ENCODE results near the gene DPP6. TPM values are rescaled to one million over a fixed set of nuclear protein-coding genes. Genes with fewer than 3 reads are reported as not detected.

Gene DPP6
- total RNA-seq, 1 donor from 2014 or later: 0.05 TPM

GRCh38 chr7:154532771-154533170 lies 480.6 kb downstream of the DPP6 start:
- no peak for DNase-seq (ENCODE audit: low read depth)

GRCh38 chr7:154540596-154540995 lies 488.4 kb downstream of the DPP6 start:
- no peak for DNase-seq (ENCODE audit: low read depth)

GRCh38 chr7:154541606-154542005 lies 489.4 kb downstream of the DPP6 start:
- DNase-seq (ENCODE audit: low read depth): no peak

- DNase-seq (ENCODE audit: low read depth): no peak
These were observed 494.9 kb downstream of the DPP6 start for GRCh38 chr7:154546946-154547587.

- no peak for DNase-seq (ENCODE audit: low read depth)
These were observed 501.6 kb downstream of the DPP6 start for GRCh38 chr7:154553711-154554265.

- DNase-seq (ENCODE audit: low read depth): no peak
These were observed 507.3 kb downstream of the DPP6 start for GRCh38 chr7:154559454-154559853.

GRCh38 chr7:154564676-154565075 lies 512.5 kb downstream of the DPP6 start:
- no peak for DNase-seq (ENCODE audit: low read depth)

- no peak for DNase-seq (ENCODE audit: low read depth)
These were observed 514.7 kb downstream of the DPP6 start for GRCh38 chr7:154566877-154567276.

- no peak for DNase-seq (ENCODE audit: low read depth)
These were observed 516.1 kb downstream of the DPP6 start for GRCh38 chr7:154568346-154568745.

- DNase-seq (ENCODE audit: low read depth): no peak
These were observed 517.7 kb downstream of the DPP6 start for GRCh38 chr7:154569916-154570315.

- DNase-seq (ENCODE audit: low read depth): no peak
These were observed 519.6 kb downstream of the DPP6 start for GRCh38 chr7:154571772-154572171.

GRCh38 chr7:154574235-154574634 lies 522.0 kb downstream of the DPP6 start:
- DNase-seq (ENCODE audit: low read depth): no peak

GRCh38 chr7:154575497-154575896 lies 523.3 kb downstream of the DPP6 start:
- DNase-seq (ENCODE audit: low read depth): no peak

GRCh38 chr7:154576604-154577003 lies 524.4 kb downstream of the DPP6 start:
- DNase-seq (ENCODE audit: low read depth): no peak

GRCh38 chr7:154577141-154577873 lies 525.1 kb downstream of the DPP6 start:
- no peak for DNase-seq (ENCODE audit: low read depth)

GRCh38 chr7:154578336-154578735 lies 526.1 kb downstream of the DPP6 start:
- no peak for DNase-seq (ENCODE audit: low read depth)

- DNase-seq (ENCODE audit: low read depth): no peak
These were observed 527.5 kb downstream of the DPP6 start for GRCh38 chr7:154579711-154580110.

- no peak for DNase-seq (ENCODE audit: low read depth)
These were observed 529.2 kb downstream of the DPP6 start for GRCh38 chr7:154581251-154581890.

GRCh38 chr7:154583454-154583853 lies 531.3 kb downstream of the DPP6 start:
- DNase-seq (ENCODE audit: low read depth): no peak

- DNase-seq (ENCODE audit: low read depth): no peak
These were observed 532.4 kb downstream of the DPP6 start for GRCh38 chr7:154584352-154585252.

GRCh38 chr7:154587792-154588191 lies 535.6 kb downstream of the DPP6 start:
- no peak for DNase-seq (ENCODE audit: low read depth)

- DNase-seq (ENCODE audit: low read depth): no peak
These were observed 539.3 kb downstream of the DPP6 start for GRCh38 chr7:154591544-154591943.

All from renal cortical epithelial cell (primary cell).